ENCODE data around the gene ATP5PB.

ATP5PB gene

GRCh38 chr1:111507411-111508201, 58.3 kb downstream of the ATP5PB start:
- peak; percentile 73 for DNase-seq (ENCODE audit: low spot score)

- DNase-seq (ENCODE audit: low spot score) = no peak
Measured at GRCh38 chr1:111509997-111510375, 60.7 kb downstream of the ATP5PB start.

GRCh38 chr1:111511370-111511769, 62.1 kb downstream of the ATP5PB start:
- DNase-seq (ENCODE audit: low spot score) = peak; percentile 24
